Neural cell (in vitro differentiated cells): ENCODE results near the gene ISOC2.

ENCODE experiments used
- EP300 ChIP-seq: fragments of 450-650 bp; conservative IDR thresholded peaks from 2 replicates; pipeline ENCODE4 v1.6.1; 2014; ENCODE audit warnings: antibody characterized with exemption, mild to moderate bottlenecking, moderate library complexity; ENCODE audit not compliant: poor library complexity, severe bottlenecking
- EZH2 ChIP-seq: fragments of 200-600, 300-800 bp; shearing (Covaris generic), sonication (generic); IDR thresholded peaks from 2 replicates; pipeline ENCODE4 v1.6.1; 2014; ENCODE audit warnings: antibody characterized with exemption, low read length, borderline replicate concordance, mild to moderate bottlenecking; ENCODE audit not compliant: insufficient read depth, poor library complexity, severe bottlenecking
- MXI1 ChIP-seq: fragments of 450-650 bp; conservative IDR thresholded peaks from 2 replicates; pipeline ENCODE4 v1.6.1; 2014; ENCODE audit warnings: antibody characterized with exemption, mild to moderate bottlenecking; ENCODE audit not compliant: poor library complexity, severe bottlenecking
- POLR2AphosphoS5 ChIP-seq: IDR thresholded peaks from 2 replicates; pipeline ENCODE4 v1.6.1; 2012
- RAD21 ChIP-seq: fragments of 450-650 bp; conservative IDR thresholded peaks from 2 replicates; pipeline ENCODE4 v1.6.1; 2014; ENCODE audit warnings: antibody characterized with exemption, mild to moderate bottlenecking, moderate library complexity
- SMC3 ChIP-seq: fragments of 450-650 bp; conservative IDR thresholded peaks from 2 replicates; pipeline ENCODE4 v1.6.1; 2014; ENCODE audit warnings: antibody characterized with exemption, mild to moderate bottlenecking, moderate library complexity; ENCODE audit not compliant: poor library complexity
- TAF1 ChIP-seq: IDR thresholded peaks from 2 replicates; pipeline ENCODE4 v1.6.1; 2012; ENCODE audit warnings: low read depth
- TF ChIP-seq, protein P1 (sequence below): fragments of 450-650 bp; IDR thresholded peaks from 2 replicates; pipeline ENCODE4 v1.5.1; 2014; ENCODE audit warnings: antibody characterized with exemption, mild to moderate bottlenecking, moderate library complexity; ENCODE audit not compliant: poor library complexity, severe bottlenecking
- TF ChIP-seq, protein P2 (sequence below): IDR thresholded peaks from 2 replicates; pipeline ENCODE4 v1.6.1; 2012; ENCODE audit warnings: borderline replicate concordance

DNA sequence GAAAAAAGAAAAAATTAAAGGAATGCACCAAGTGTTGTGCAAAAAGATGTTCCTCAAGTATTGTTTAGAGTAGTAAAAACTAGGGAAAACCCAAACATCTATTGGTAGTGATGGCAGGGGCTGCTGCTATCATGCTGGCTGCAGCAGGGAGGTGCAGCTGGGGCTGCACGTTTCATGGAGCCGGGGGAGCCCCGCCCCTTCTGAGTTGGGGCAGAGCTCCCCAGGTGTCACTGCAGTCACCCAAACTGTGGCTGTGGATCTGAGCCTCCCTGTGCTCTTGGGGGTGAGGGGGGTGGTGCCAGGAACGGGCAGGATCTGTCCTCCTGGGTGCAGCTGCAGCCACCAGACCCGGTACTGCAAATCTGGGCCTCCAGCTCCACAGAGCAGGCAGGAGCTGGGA lies 42.3 kb downstream of the ISOC2 start:
- TF ChIP-seq, protein P1, sequence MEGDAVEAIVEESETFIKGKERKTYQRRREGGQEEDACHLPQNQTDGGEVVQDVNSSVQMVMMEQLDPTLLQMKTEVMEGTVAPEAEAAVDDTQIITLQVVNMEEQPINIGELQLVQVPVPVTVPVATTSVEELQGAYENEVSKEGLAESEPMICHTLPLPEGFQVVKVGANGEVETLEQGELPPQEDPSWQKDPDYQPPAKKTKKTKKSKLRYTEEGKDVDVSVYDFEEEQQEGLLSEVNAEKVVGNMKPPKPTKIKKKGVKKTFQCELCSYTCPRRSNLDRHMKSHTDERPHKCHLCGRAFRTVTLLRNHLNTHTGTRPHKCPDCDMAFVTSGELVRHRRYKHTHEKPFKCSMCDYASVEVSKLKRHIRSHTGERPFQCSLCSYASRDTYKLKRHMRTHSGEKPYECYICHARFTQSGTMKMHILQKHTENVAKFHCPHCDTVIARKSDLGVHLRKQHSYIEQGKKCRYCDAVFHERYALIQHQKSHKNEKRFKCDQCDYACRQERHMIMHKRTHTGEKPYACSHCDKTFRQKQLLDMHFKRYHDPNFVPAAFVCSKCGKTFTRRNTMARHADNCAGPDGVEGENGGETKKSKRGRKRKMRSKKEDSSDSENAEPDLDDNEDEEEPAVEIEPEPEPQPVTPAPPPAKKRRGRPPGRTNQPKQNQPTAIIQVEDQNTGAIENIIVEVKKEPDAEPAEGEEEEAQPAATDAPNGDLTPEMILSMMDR, result no peak
- no peak for TF ChIP-seq MXI1
- TF ChIP-seq EP300, result no peak
- TF ChIP-seq, protein P2, sequence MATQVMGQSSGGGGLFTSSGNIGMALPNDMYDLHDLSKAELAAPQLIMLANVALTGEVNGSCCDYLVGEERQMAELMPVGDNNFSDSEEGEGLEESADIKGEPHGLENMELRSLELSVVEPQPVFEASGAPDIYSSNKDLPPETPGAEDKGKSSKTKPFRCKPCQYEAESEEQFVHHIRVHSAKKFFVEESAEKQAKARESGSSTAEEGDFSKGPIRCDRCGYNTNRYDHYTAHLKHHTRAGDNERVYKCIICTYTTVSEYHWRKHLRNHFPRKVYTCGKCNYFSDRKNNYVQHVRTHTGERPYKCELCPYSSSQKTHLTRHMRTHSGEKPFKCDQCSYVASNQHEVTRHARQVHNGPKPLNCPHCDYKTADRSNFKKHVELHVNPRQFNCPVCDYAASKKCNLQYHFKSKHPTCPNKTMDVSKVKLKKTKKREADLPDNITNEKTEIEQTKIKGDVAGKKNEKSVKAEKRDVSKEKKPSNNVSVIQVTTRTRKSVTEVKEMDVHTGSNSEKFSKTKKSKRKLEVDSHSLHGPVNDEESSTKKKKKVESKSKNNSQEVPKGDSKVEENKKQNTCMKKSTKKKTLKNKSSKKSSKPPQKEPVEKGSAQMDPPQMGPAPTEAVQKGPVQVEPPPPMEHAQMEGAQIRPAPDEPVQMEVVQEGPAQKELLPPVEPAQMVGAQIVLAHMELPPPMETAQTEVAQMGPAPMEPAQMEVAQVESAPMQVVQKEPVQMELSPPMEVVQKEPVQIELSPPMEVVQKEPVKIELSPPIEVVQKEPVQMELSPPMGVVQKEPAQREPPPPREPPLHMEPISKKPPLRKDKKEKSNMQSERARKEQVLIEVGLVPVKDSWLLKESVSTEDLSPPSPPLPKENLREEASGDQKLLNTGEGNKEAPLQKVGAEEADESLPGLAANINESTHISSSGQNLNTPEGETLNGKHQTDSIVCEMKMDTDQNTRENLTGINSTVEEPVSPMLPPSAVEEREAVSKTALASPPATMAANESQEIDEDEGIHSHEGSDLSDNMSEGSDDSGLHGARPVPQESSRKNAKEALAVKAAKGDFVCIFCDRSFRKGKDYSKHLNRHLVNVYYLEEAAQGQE, result no peak
- no peak for TF ChIP-seq POLR2AphosphoS5
- TF ChIP-seq EZH2, result no peak
- TF ChIP-seq TAF1, result no peak
- no peak for TF ChIP-seq SMC3
- TF ChIP-seq RAD21, result no peak
